Amniotic epithelial cell (primary cell): ENCODE measurements around the gene MED10.
A peak's percentile ranks its signal among the peaks of the same experiment; 100 is the strongest.

Experiments used
- DNase-seq: peaks from one replicate; pipeline ENCODE4 v3.0.0-alpha.2; 2010; ENCODE audit warnings: low read depth

MED10 gene

GRCh38 chr5:6348476-6349000 lies 29.8 kb downstream of the MED10 start:
- DNase-seq, result no peak

- no peak for DNase-seq
Observed at GRCh38 chr5:6347673-6348072, 30.7 kb downstream of the MED10 start.

- DNase-seq, result no peak
Observed at GRCh38 chr5:6347165-6347564, 31.2 kb downstream of the MED10 start.

- no peak for DNase-seq
Observed at GRCh38 chr5:6344593-6344989, 33.8 kb downstream of the MED10 start.

- DNase-seq, result no peak
Observed at GRCh38 chr5:6343951-6344592, 34.3 kb downstream of the MED10 start.

- no peak for DNase-seq
Observed at GRCh38 chr5:6342689-6343315, 35.5 kb downstream of the MED10 start.

GRCh38 chr5:6340100-6340499 lies 38.2 kb downstream of the MED10 start:
- DNase-seq, result no peak

GRCh38 chr5:6338871-6339270 lies 39.5 kb downstream of the MED10 start:
- DNase-seq, result no peak

GRCh38 chr5:6338135-6338534 lies 40.2 kb downstream of the MED10 start:
- no peak for DNase-seq

GRCh38 chr5:6333182-6333905 lies 45.0 kb downstream of the MED10 start:
- DNase-seq, result no peak

GRCh38 chr5:6328173-6328572 lies 50.2 kb downstream of the MED10 start:
- peak; percentile 0 for DNase-seq

- no peak for DNase-seq
Observed at GRCh38 chr5:6326776-6327175, 51.6 kb downstream of the MED10 start.

- no peak for DNase-seq
Observed at GRCh38 chr5:6322163-6322713, 56.1 kb downstream of the MED10 start.
